H9 (cell line): ENCODE results near the gene C12orf57. TPM values are rescaled to one million over a fixed set of nuclear protein-coding genes. Genes with fewer than 3 reads are reported as not detected.

Experiments
- DNase-seq: peaks from one replicate; pipeline ENCODE4 v3.0.0-alpha.2; 2017
- H2AFZ ChIP-seq: one replicate; pipeline ENCODE4 v1.6.1; 2013; ENCODE audit warnings: mild to moderate bottlenecking, low read length, control low read depth, moderate library complexity
- H2AK5ac ChIP-seq: 2 replicates; pipeline ENCODE4 v1.6.1; 2013; ENCODE audit warnings: low read length, control low read depth, mixed read lengths; ENCODE audit not compliant: insufficient read length
- H2BK120ac ChIP-seq: one replicate; pipeline ENCODE4 v1.6.1; 2013; ENCODE audit warnings: low read depth, mild to moderate bottlenecking, low read length, control low read depth, inconsistent platforms; ENCODE audit not compliant: poor library complexity, severe bottlenecking
- H2BK12ac ChIP-seq: 2 replicates; pipeline ENCODE4 v1.6.1; 2013; ENCODE audit warnings: low read length, control low read depth, mixed read lengths, low read depth; ENCODE audit not compliant: insufficient read length
- H2BK15ac ChIP-seq: 2 replicates; pipeline ENCODE4 v1.6.1; 2013; ENCODE audit warnings: low read depth, low read length, control low read depth
- H2BK20ac ChIP-seq: one replicate; pipeline ENCODE4 v1.6.1; 2013; ENCODE audit warnings: low read depth, mild to moderate bottlenecking, low read length, control low read depth, inconsistent platforms; ENCODE audit not compliant: poor library complexity, severe bottlenecking
- H2BK5ac ChIP-seq: 2 replicates; pipeline ENCODE4 v1.6.1; 2013; ENCODE audit warnings: low read length, control low read depth, mixed read lengths; ENCODE audit not compliant: insufficient read length
- H3K14ac ChIP-seq: 2 replicates; pipeline ENCODE4 v1.6.1; 2013; ENCODE audit warnings: low read length, control low read depth; ENCODE audit not compliant: insufficient read depth
- H3K18ac ChIP-seq: 2 replicates; pipeline ENCODE4 v1.6.1; 2013; ENCODE audit warnings: low read depth, mild to moderate bottlenecking, mixed read lengths, low read length, control low read depth; ENCODE audit not compliant: insufficient read length
- H3K23ac ChIP-seq: 2 replicates; pipeline ENCODE4 v1.6.1; 2013; ENCODE audit warnings: low read length, control low read depth, mixed read lengths, low read depth; ENCODE audit not compliant: insufficient read length
- H3K23me2 ChIP-seq: 2 replicates; pipeline ENCODE4 v1.6.1; 2013; ENCODE audit warnings: low read depth, mild to moderate bottlenecking, mixed read lengths, low read length, control low read depth; ENCODE audit not compliant: insufficient read length, poor library complexity, severe bottlenecking
- H3K27ac ChIP-seq: 2 replicates; pipeline ENCODE4 v1.5.1; 2013; ENCODE audit warnings: low read length, control low read depth, mixed read lengths, low read depth; ENCODE audit not compliant: insufficient read length
- H3K27me3 ChIP-seq: 2 replicates; pipeline ENCODE4 v1.6.1; 2013; ENCODE audit warnings: low read length, control low read depth, inconsistent platforms; ENCODE audit not compliant: insufficient read depth
- H3K4ac ChIP-seq: 2 replicates; pipeline ENCODE4 v1.6.1; 2013; ENCODE audit warnings: low read depth, mild to moderate bottlenecking, control low read depth, inconsistent platforms, low read length, moderate library complexity
- H3K4me1 ChIP-seq: 2 replicates; pipeline ENCODE4 v1.6.1; 2013; ENCODE audit warnings: low read length, control low read depth, inconsistent platforms; ENCODE audit not compliant: insufficient read depth
- H3K4me2 ChIP-seq: 2 replicates; pipeline ENCODE4 v1.6.1; 2013; ENCODE audit warnings: low read length, control low read depth, mixed read lengths; ENCODE audit not compliant: insufficient read length, insufficient read depth
- H3K56ac ChIP-seq: 2 replicates; pipeline ENCODE4 v1.6.1; 2013; ENCODE audit warnings: low read depth, mild to moderate bottlenecking, mixed read lengths, low read length, control low read depth; ENCODE audit not compliant: insufficient read length
- H3K79me1 ChIP-seq: 2 replicates; pipeline ENCODE4 v1.6.1; 2013; ENCODE audit warnings: low read depth, mild to moderate bottlenecking, moderate library complexity, low read length, control low read depth, inconsistent platforms; ENCODE audit not compliant: insufficient read depth, poor library complexity, severe bottlenecking
- H3K79me2 ChIP-seq: 2 replicates; pipeline ENCODE4 v1.6.1; 2013; ENCODE audit warnings: low read length, control low read depth, inconsistent platforms; ENCODE audit not compliant: insufficient read depth
- H3K9ac ChIP-seq: 2 replicates; pipeline ENCODE4 v1.6.1; 2013; ENCODE audit warnings: low read length, control low read depth, mixed read lengths; ENCODE audit not compliant: insufficient read length; ENCODE audit errors: extremely low read depth
- H3K9me3 ChIP-seq: one replicate; pipeline ENCODE4 v1.6.1; 2013; ENCODE audit warnings: low read depth, low read length, inconsistent platforms; ENCODE audit not compliant: control insufficient read depth
- H3T11ph ChIP-seq: one replicate; pipeline ENCODE4 v1.6.1; 2013; ENCODE audit warnings: mild to moderate bottlenecking, low read length, control low read depth, inconsistent platforms
- H4K20me1 ChIP-seq: one replicate; pipeline ENCODE4 v1.6.1; 2013; ENCODE audit not compliant: control insufficient read depth, insufficient read length, insufficient read depth
- H4K5ac ChIP-seq: 2 replicates; pipeline ENCODE4 v1.6.1; 2013; ENCODE audit warnings: low read depth, mild to moderate bottlenecking, mixed read lengths, low read length, control low read depth; ENCODE audit not compliant: insufficient read length
- H4K8ac ChIP-seq: replicated peaks from 2 replicates; pipeline ENCODE4 v1.6.1; 2013; ENCODE audit warnings: low read length, control low read depth, mixed read lengths, low read depth; ENCODE audit not compliant: insufficient read length
- H4K91ac ChIP-seq: 2 replicates; pipeline ENCODE4 v1.6.1; 2013; ENCODE audit warnings: low read depth, mild to moderate bottlenecking, moderate library complexity, mixed read lengths, low read length, control low read depth; ENCODE audit not compliant: insufficient read length
- H3K27ac Mint-ChIP-seq, 3 experiments: 2 replicates in 2 of 3; 3 replicates in 1 of 3; pipeline ENCODE4 v1.8.0; 2020 to 2021; ENCODE audit warnings: mixed read lengths in 3 of 3, mild to moderate bottlenecking in 1 of 3, moderate library complexity in 1 of 3
- H3K27me3 Mint-ChIP-seq: 2 replicates; pipeline ENCODE4 v1.8.0; 2021; ENCODE audit warnings: low read depth, mild to moderate bottlenecking, moderate library complexity, mixed read lengths
- H3K36me3 Mint-ChIP-seq, 3 experiments: 2 replicates in 2 of 3; 3 replicates in 1 of 3; pipeline ENCODE4 v1.8.0; 2020 to 2021; ENCODE audit warnings: low read depth in 3 of 3, mixed read lengths in 3 of 3; ENCODE audit not compliant: insufficient read depth in 1 of 3
- H3K4me1 Mint-ChIP-seq, 2 experiments: 2 replicates each; pipeline ENCODE4 v1.8.0; 2020; ENCODE audit warnings: mixed read lengths in 2 of 2
- H3K4me3 Mint-ChIP-seq, 2 experiments: 2 replicates in 1 of 2; 3 replicates in 1 of 2; pipeline ENCODE4 v1.8.0; 2020 to 2021; ENCODE audit warnings: mild to moderate bottlenecking in 2 of 2, mixed read lengths in 2 of 2, moderate library complexity in 1 of 2
- H3K9me3 Mint-ChIP-seq, 2 experiments: 2 replicates in 1 of 2; 3 replicates in 1 of 2; pipeline ENCODE4 v1.8.0; 2020; ENCODE audit warnings: mild to moderate bottlenecking in 2 of 2, mixed read lengths in 2 of 2, moderate library complexity in 1 of 2
- WGBS: extraction: QIAGEN DNeasy Blood & Tissue Kit; methylation state at CpG from one replicate; pipeline ENCODE4 v1.1.7; 2013; ENCODE audit warnings: missing lambda C conversion rate, low lambda C conversion rate, mixed read lengths; ENCODE audit not compliant: insufficient read length; ENCODE audit errors: extremely low coverage; 5-methylcytosine and 5-hydroxymethylcytosine counted together
- total RNA-seq: library from RNA; stranded (reverse); gene quantifications from 2 replicates; pipeline ENCODE4 v1.2.1, GENCODE V29; 2021
- TF ChIP-seq, protein P1 (sequence below): fragments of 200-600 bp; sonication (generic); conservative IDR thresholded peaks from 3 replicates; pipeline ENCODE4 v1.8.0; 2021; ENCODE audit warnings: antibody characterized with exemption, mild to moderate bottlenecking

C12orf57 gene
- total RNA-seq, 1 experiment from 2014 or later = 195 TPM

DNA sequence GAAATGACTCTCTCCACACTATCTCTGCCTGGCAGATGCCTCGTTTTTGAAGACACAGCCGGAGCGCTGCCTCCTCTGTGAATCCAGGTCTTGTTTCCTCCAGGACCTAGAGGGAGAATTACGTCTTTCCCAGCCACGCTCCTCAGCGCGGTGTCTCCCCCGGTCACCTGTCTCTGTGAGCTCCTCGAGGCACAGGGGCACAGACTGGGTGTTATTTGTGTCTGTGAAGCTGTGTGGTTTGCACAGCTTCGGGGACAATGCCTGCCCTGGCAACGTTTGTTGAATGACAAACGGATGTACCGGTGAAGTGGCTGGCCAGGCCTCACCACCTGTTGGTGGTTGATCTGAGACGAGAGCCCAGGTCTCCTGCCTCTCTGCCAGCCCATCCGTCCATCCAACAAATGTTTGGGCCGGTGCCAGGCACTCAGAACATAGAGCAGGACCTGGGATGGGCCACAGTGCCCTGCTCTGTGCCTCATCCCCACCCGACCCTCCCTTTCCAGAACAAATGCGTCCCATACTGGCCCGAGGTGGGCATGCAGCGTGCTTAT is 13.4 kb downstream of the C12orf57 start:
- H3K9me3 ChIP-seq = no peaks in the 10 kb centered on the region
- no peak overlapping the region for H4K8ac ChIP-seq
- DNase-seq = no peak
- no peaks in the 10 kb centered on the region for H3K79me1 ChIP-seq
- peaks cover 5% of the 10 kb centered on the region; the same call in 1 of the 2 replicates for H3K4me1 ChIP-seq
- H3K36me3 Mint-ChIP-seq = peaks cover 0 to 6% (median 0%) of the 10 kb centered on the region in 3 experiments; a peak in 4 of 7 replicates
- WGBS = no CpG with 5 or more reads among the region's 20 CpGs
- H3K27ac ChIP-seq = no peak overlapping the region
- no peak overlapping the region for H3T11ph ChIP-seq
- H3K23ac ChIP-seq = no peak overlapping the region
- H3K27me3 Mint-ChIP-seq = no peaks in the 10 kb centered on the region; the same call in 1 of the 2 replicates
- H2BK12ac ChIP-seq = no peak overlapping the region
- no peak overlapping the region for H3K9ac ChIP-seq
- peaks cover 33 to 44% of the 10 kb centered on the region in 2 experiments for H3K4me1 Mint-ChIP-seq
- H3K27me3 ChIP-seq = no peaks in the 10 kb centered on the region
- H2AFZ ChIP-seq = no peak overlapping the region
- no peak overlapping the region for H2AK5ac ChIP-seq
- H4K91ac ChIP-seq = no peak overlapping the region
- no peak overlapping the region for H2BK15ac ChIP-seq
- no peak overlapping the region for H3K4me3 Mint-ChIP-seq
- no peaks in the 10 kb centered on the region for H4K20me1 ChIP-seq
- H3K4me2 ChIP-seq = no peak overlapping the region
- 0 out of 7 replicates have a peak overlapping the region, but pooled peaks of 1 of the 3 experiments have one; percentile 4 for H3K27ac Mint-ChIP-seq
- no peaks in the 10 kb centered on the region for H3K9me3 Mint-ChIP-seq
- no peak overlapping the region for H4K5ac ChIP-seq
- no peak overlapping the region for H3K4ac ChIP-seq
- H2BK20ac ChIP-seq = no peak overlapping the region
- TF ChIP-seq, protein P1, sequence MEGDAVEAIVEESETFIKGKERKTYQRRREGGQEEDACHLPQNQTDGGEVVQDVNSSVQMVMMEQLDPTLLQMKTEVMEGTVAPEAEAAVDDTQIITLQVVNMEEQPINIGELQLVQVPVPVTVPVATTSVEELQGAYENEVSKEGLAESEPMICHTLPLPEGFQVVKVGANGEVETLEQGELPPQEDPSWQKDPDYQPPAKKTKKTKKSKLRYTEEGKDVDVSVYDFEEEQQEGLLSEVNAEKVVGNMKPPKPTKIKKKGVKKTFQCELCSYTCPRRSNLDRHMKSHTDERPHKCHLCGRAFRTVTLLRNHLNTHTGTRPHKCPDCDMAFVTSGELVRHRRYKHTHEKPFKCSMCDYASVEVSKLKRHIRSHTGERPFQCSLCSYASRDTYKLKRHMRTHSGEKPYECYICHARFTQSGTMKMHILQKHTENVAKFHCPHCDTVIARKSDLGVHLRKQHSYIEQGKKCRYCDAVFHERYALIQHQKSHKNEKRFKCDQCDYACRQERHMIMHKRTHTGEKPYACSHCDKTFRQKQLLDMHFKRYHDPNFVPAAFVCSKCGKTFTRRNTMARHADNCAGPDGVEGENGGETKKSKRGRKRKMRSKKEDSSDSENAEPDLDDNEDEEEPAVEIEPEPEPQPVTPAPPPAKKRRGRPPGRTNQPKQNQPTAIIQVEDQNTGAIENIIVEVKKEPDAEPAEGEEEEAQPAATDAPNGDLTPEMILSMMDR = no peak
- H3K18ac ChIP-seq = no peak overlapping the region
- no peak overlapping the region for H2BK120ac ChIP-seq
- H2BK5ac ChIP-seq = no peak overlapping the region
- H3K56ac ChIP-seq = no peak overlapping the region
- no peak overlapping the region; the same call in 1 of the 2 replicates for H3K14ac ChIP-seq
- H3K79me2 ChIP-seq = no peaks in the 10 kb centered on the region
- H3K23me2 ChIP-seq = peaks cover 9% of the 10 kb centered on the region
